GM18867 (cell line): ENCODE measurements around the gene YWHAG.
"Not testable (repeated sequence)": the region's sequence is repeated elsewhere in the genome, so short reads cannot be mapped to it uniquely, and the experiment has no call there.

ENCODE experiments used
- ATAC-seq: cut with Tn5 transposase; IDR thresholded peaks from one replicate; pipeline ENCODE4 v1.9.1; 2021; ENCODE audit warnings: mild to moderate bottlenecking, moderate library complexity; ENCODE audit not compliant: unreplicated experiment

The YWHAG gene

GRCh38 chr7:76358481-76359110 is at the start of gene YWHAG:
Gene YWHAG, minus strand, starts transcription at chr7:76358991. Its CDS starts 183 bp downstream, at chr7:76358808.
- ATAC-seq: peak; percentile 69

- ATAC-seq: no peak
Measured at GRCh38 chr7:76408121-76408560, 49.4 kb upstream of the YWHAG start.

- ATAC-seq: no peak
Measured at GRCh38 chr7:76407718-76408117, 48.9 kb upstream of the YWHAG start.

- no peak for ATAC-seq
Measured at GRCh38 chr7:76405738-76406137, 46.9 kb upstream of the YWHAG start.

- no peak for ATAC-seq
Measured at GRCh38 chr7:76403780-76404494, 45.1 kb upstream of the YWHAG start.

GRCh38 chr7:76403097-76403496 is 44.3 kb upstream of the YWHAG start:
- not testable (repeated sequence) for ATAC-seq

GRCh38 chr7:76400248-76400647 is 41.5 kb upstream of the YWHAG start:
- ATAC-seq: no peak

GRCh38 chr7:76397409-76398183 is 38.8 kb upstream of the YWHAG start:
- ATAC-seq: no peak

GRCh38 chr7:76396864-76397263 is 38.1 kb upstream of the YWHAG start:
- no peak for ATAC-seq

GRCh38 chr7:76395965-76396726 is 37.4 kb upstream of the YWHAG start:
- ATAC-seq: no peak

- ATAC-seq: not testable (repeated sequence)
Measured at GRCh38 chr7:76395605-76395964, 36.8 kb upstream of the YWHAG start.

- ATAC-seq: no peak
Measured at GRCh38 chr7:76394957-76395356, 36.2 kb upstream of the YWHAG start.

GRCh38 chr7:76393116-76394031 is 34.6 kb upstream of the YWHAG start:
- peak; percentile 89 for ATAC-seq

- ATAC-seq: no peak
Measured at GRCh38 chr7:76392531-76393115, 33.8 kb upstream of the YWHAG start.

- ATAC-seq: no peak
Measured at GRCh38 chr7:76390092-76390491, 31.3 kb upstream of the YWHAG start.

GRCh38 chr7:76387789-76388188 is 29.0 kb upstream of the YWHAG start:
- ATAC-seq: not testable (repeated sequence)

GRCh38 chr7:76386691-76387260 is 28.0 kb upstream of the YWHAG start:
- ATAC-seq: no peak

GRCh38 chr7:76383089-76383944 is 24.5 kb upstream of the YWHAG start:
- ATAC-seq: no peak
